ENCODE results near the gene KIAA1958. TPM values are rescaled to one million over a fixed set of nuclear protein-coding genes. Genes with fewer than 3 reads are reported as not detected.

Gene KIAA1958
- total RNA-seq, 2 experiments from 2014 or later, result 9.7 to 13.0 TPM

- peaks cover 37% of the 10 kb centered on the region for H3K4me1 Mint-ChIP-seq
- no peak overlapping the region for H3K4me3 Mint-ChIP-seq
- no peaks in the 10 kb centered on the region for H3K27me3 Mint-ChIP-seq
- intact Hi-C loops (cut with DNase I, micrococcal nuclease), result loop anchor here in 1 of 2 experiments (5.0 kb wide), 3 partner anchors 317 to 1007 kb away; partner anchors contain the start of genes DNAJC25 and ECPAS
- H3K36me3 Mint-ChIP-seq (ENCODE audit: low read depth), result peaks cover 21% of the 10 kb centered on the region
- DNase-seq (no peak), ATAC-seq (no peak)
- CTCF ChIA-PET, result interaction anchor here (2.0 kb wide), 1 partner anchor 19 kb away, joined by 6 read pairs; no protein-coding TSS in a partner anchor
- no peak overlapping the region for H3K27ac Mint-ChIP-seq
- peaks cover 9% of the 10 kb centered on the region for H3K9me3 Mint-ChIP-seq (ENCODE audit: low read depth)
- POLR2A ChIA-PET, result no interaction called here
These were observed 2.5 kb downstream of the KIAA1958 start for GRCh38 chr9:112489039-112489546.

DNA sequence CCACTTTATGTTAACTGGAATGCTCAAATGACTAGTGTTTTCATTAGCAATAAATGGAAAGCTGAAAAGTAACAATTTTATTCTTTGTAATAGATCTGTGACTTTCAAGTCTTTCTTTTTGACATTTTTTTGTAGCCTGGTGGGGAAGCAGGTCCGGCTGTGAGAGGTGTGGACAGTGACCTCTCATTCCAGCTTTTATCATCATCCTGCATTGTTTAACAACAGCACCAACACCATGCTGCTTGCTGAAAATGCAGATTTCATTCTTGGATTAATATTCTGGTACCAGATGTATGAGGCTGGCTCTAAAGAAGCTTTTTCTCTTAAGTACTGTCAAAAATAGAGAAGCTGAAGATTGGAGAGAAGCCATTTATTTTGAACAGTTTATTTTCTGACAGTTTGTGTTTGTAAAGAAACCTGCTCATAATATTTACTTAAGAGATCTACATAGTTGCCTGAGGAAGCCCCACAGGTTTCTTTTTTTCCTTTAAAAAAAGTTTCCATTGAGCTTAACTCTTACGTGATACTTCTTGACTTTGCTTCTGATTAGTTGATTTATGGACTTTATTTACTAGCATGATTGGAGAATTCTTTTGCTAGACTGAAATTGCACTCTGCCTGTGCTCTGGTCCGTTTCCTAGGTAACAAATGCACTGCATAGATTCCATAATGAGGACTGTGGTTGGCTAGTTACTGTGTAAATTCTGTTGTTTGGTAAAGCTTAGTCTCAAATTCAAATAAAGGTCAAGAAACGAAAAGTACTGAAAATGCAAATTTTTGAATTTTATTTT, 3.4 kb downstream of the KIAA1958 start:
- Mint-ChIP-seq H3K4me1 (peaks cover 36% of the 10 kb centered on the region), H3K27ac (no peak overlapping the region), H3K27me3 (no peaks in the 10 kb centered on the region), H3K36me3 (ENCODE audit: low read depth) (peaks cover 29% of the 10 kb centered on the region), H3K4me3 (no peak overlapping the region), H3K9me3 (ENCODE audit: low read depth) (peaks cover 17% of the 10 kb centered on the region)
- ChIA-PET CTCF (interaction anchor here (1.1 to 2.0 kb wide), 3 partner anchors 10 to 47 kb away, joined by 3 to 6 read pairs (median 3); no protein-coding TSS in a partner anchor), POLR2A (no interaction called here)
- intact Hi-C loops (cut with DNase I, micrococcal nuclease), result loop anchor here in 1 of 2 experiments (5.0 kb wide), 3 partner anchors 318 to 1008 kb away; partner anchors contain the start of genes DNAJC25 and ECPAS
- ATAC-seq, result no peak
- DNase-seq, result no peak

GRCh38 chr9:112493393-112494137, 6.9 kb downstream of the KIAA1958 start:
- POLR2A ChIA-PET, result no interaction called here
- intact Hi-C loops (cut with DNase I, micrococcal nuclease), result no loop called here
- peaks cover 31% of the 10 kb centered on the region for H3K36me3 Mint-ChIP-seq (ENCODE audit: low read depth)
- CTCF ChIA-PET, result no interaction called here
- H3K9me3 Mint-ChIP-seq (ENCODE audit: low read depth), result peaks cover 20% of the 10 kb centered on the region
- peaks cover 25% of the 10 kb centered on the region for H3K4me1 Mint-ChIP-seq
- H3K27ac Mint-ChIP-seq, result no peak overlapping the region
- no peaks in the 10 kb centered on the region for H3K27me3 Mint-ChIP-seq
- DNase-seq (no peak), ATAC-seq (no peak)
- H3K4me3 Mint-ChIP-seq, result no peak overlapping the region

DNA sequence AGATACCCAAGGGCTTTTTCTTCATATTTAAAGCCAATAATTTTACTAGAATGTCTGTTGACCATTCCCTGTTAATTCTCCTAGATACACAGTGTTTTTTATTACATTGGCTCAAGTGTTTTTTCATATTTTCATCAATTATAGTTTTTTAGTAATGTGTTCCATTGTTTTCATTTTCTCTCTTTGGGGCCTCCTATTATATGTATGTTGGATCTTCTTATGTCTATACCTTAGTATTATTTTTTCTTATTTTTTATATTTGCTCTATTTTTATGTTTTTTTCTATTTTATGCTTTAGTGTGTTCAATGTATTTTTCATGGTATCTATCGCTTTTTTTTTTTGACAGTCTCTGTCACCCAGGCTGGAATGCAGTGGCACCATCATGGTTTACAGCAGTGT, 7.5 kb downstream of the KIAA1958 start:
- POLR2A ChIA-PET, result no interaction called here
- CTCF ChIA-PET, result interaction anchor here (0.6 kb wide), 1 partner anchor 221 kb away, joined by 3 read pairs; no protein-coding TSS in a partner anchor
- intact Hi-C loops (cut with DNase I, micrococcal nuclease), result no loop called here
- DNase-seq (no peak), ATAC-seq (no peak)
- H3K36me3 Mint-ChIP-seq (ENCODE audit: low read depth), result peaks cover 31% of the 10 kb centered on the region
- H3K4me1 Mint-ChIP-seq, result peaks cover 21% of the 10 kb centered on the region
- H3K27me3 Mint-ChIP-seq, result no peaks in the 10 kb centered on the region
- no peak overlapping the region for H3K27ac Mint-ChIP-seq
- no peak overlapping the region for H3K4me3 Mint-ChIP-seq
- peaks cover 20% of the 10 kb centered on the region for H3K9me3 Mint-ChIP-seq (ENCODE audit: low read depth)

DNA sequence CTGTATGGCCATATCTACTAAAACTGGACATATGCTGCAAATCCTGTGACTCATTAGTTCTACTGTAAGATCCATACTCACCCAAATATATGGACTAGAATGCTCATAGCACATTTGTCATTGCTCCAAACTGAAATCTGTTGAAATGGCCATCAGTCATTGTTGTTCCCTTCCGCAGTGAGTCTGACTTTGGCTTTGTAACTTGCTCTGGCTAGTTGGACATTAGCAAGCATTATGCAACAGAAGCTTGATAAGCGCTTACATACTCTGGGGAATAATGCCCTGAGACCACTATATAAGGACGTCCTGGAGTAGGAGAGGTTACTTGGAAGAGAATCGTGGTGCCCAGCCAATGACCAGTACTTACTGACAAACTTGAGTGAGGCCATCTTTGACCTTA, 9.0 kb downstream of the KIAA1958 start:
- intact Hi-C loops (cut with DNase I, micrococcal nuclease), result no loop called here
- CTCF ChIA-PET, result interaction anchor here (0.7 to 1.5 kb wide), 2 partner anchors 10 to 188 kb away, joined by 3 read pairs; no protein-coding TSS in a partner anchor
- Mint-ChIP-seq H3K4me1 (peaks cover 10% of the 10 kb centered on the region), H3K4me3 (no peak overlapping the region), H3K36me3 (ENCODE audit: low read depth) (peaks cover 31% of the 10 kb centered on the region), H3K27ac (no peak overlapping the region), H3K9me3 (ENCODE audit: low read depth) (peaks cover 20% of the 10 kb centered on the region), H3K27me3 (no peaks in the 10 kb centered on the region)
- ATAC-seq, result no peak
- DNase-seq, result no peak
- POLR2A ChIA-PET, result no interaction called here

DNA sequence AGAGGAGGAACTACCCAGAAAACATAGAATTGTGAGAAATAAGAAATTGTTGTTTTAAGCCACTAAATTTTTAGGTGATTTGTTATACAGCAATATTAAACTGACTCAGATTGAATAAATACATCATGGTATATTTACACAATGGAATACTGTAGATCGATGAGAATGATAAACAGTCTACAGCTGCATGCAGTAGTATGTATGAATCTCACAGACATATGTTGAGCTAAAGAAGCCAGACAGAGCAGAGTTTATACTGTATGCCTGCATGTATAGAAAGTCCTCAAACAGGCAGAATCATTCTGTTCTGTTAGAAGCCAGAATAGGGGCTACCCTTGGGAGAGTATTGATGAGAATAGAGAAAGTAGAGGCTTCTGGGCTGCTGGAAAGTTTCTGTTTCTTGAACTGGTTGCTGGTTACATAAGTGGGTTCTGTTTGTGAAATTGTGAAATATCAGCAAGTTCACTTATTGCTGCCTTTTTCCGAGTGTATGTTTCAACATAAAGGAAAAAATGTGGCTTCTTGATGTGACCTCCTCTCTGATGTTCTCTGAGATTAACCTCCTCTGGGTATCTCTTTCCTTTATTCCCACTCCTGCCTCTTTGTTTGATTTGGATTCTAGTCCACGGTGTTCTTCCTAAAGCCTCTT, 9.6 kb downstream of the KIAA1958 start:
- DNase-seq (no peak), ATAC-seq (no peak)
- H3K4me1 Mint-ChIP-seq, result peaks cover 5% of the 10 kb centered on the region
- no peak overlapping the region for H3K4me3 Mint-ChIP-seq
- peaks cover 31% of the 10 kb centered on the region for H3K36me3 Mint-ChIP-seq (ENCODE audit: low read depth)
- intact Hi-C loops (cut with DNase I, micrococcal nuclease), result no loop called here
- H3K9me3 Mint-ChIP-seq (ENCODE audit: low read depth), result peaks cover 20% of the 10 kb centered on the region
- no peaks in the 10 kb centered on the region for H3K27me3 Mint-ChIP-seq
- no peak overlapping the region for H3K27ac Mint-ChIP-seq
- ChIA-PET CTCF (interaction anchor here (0.9 to 1.5 kb wide), 2 partner anchors 9 to 297 kb away, joined by 3 read pairs; no protein-coding TSS in a partner anchor), POLR2A (no interaction called here)

DNA sequence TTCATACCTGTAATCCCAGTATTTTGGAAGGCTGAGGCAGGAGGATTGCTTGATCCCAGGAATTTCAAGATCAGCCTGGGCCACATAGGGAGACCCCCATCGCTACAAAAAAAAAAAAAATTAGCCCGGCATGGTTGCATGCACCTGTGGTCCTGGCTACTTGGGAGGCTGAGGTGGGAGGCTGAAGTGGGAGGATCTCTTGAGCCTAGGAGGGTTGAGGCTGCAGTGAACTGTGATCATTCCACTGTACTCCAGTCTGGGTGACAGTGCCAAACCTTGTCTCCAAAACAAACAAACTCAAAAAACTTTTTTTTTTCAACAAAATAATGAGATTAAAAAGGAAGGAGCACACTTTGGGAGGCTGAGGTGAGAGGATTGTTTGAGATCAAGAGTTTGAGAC, 14.2 kb downstream of the KIAA1958 start:
- CTCF ChIA-PET, result no interaction called here
- Mint-ChIP-seq H3K27ac (no peak overlapping the region), H3K27me3 (no peaks in the 10 kb centered on the region), H3K36me3 (ENCODE audit: low read depth) (no peaks in the 10 kb centered on the region), H3K4me1 (peaks cover 5% of the 10 kb centered on the region), H3K9me3 (ENCODE audit: low read depth) (no peaks in the 10 kb centered on the region), H3K4me3 (no peak overlapping the region)
- no peak for DNase-seq
- intact Hi-C loops (cut with DNase I, micrococcal nuclease), result no loop called here
- POLR2A ChIA-PET, result no interaction called here
- no peak for ATAC-seq

DNA sequence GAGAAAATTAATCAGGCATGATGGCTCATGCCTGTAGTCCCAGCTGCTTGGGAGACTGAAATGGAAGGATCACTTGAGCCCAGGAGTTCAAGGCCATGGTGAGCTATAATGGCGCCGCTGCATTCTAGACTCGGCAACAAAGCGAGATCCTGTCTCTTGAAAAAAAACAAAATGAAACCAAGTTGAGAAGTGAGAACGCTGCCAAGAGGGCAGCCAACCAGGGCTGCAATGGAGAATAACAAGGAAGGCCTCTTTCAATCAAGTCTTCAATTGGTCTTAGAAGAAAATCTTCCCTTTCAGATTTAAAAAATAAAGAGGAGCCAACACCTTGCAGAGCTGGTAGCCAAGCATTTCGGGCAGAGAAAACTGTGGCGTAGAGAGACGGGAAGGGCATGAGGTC, 14.7 kb downstream of the KIAA1958 start:
- Mint-ChIP-seq H3K27me3 (no peaks in the 10 kb centered on the region), H3K4me1 (peaks cover 5% of the 10 kb centered on the region), H3K4me3 (no peak overlapping the region), H3K9me3 (ENCODE audit: low read depth) (no peaks in the 10 kb centered on the region), H3K27ac (no peak overlapping the region), H3K36me3 (ENCODE audit: low read depth) (no peaks in the 10 kb centered on the region)
- no peak for DNase-seq
- ChIA-PET CTCF (no interaction called here), POLR2A (no interaction called here)
- no peak for ATAC-seq
- intact Hi-C loops (cut with DNase I, micrococcal nuclease), result no loop called here

DNA sequence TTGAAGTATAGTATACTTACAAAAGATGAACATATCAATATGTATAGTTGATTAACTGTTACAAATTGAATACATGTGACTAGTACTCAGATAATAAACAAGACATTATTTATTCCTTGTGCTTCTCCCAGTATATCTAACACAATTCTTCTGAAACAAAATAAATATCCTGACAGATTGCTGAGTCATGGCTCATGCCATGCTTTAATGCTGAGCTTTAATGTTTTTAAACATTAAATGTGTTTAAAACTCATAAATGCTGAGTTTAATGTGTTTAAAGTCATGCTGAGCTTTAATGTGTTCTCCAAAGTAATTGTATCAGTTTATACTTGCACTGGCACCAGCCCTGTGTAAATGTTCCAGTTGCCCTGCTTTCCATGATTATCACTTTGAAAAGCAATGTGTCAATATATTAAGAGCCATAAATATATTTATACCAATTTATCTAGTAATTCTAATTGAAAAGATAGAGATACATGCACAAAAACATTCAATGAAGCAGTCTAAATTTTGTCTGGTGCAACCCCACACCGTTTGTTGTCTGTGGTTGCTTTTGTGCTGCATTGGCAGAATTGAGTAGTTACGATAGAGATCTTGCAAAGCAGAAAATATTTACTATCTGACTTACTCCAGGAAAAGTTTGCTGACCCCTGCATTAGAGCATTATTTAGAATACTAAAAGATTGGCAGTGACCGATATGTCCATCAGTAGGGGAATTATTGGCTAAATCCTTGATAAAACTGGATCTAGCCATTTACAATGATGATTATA, 15.7 kb downstream of the KIAA1958 start:
- no peaks in the 10 kb centered on the region for H3K36me3 Mint-ChIP-seq (ENCODE audit: low read depth)
- ChIA-PET CTCF (no interaction called here), POLR2A (interaction anchor here (0.7 kb wide), 1 partner anchor 243 kb away, joined by 3 read pairs; no protein-coding TSS in a partner anchor)
- no peak for ATAC-seq
- no peaks in the 10 kb centered on the region for H3K9me3 Mint-ChIP-seq (ENCODE audit: low read depth)
- H3K27ac Mint-ChIP-seq, result no peak overlapping the region
- H3K27me3 Mint-ChIP-seq, result no peaks in the 10 kb centered on the region
- intact Hi-C loops (cut with DNase I, micrococcal nuclease), result no loop called here
- H3K4me3 Mint-ChIP-seq, result no peak overlapping the region
- no peaks in the 10 kb centered on the region for H3K4me1 Mint-ChIP-seq
- no peak for DNase-seq

DNA sequence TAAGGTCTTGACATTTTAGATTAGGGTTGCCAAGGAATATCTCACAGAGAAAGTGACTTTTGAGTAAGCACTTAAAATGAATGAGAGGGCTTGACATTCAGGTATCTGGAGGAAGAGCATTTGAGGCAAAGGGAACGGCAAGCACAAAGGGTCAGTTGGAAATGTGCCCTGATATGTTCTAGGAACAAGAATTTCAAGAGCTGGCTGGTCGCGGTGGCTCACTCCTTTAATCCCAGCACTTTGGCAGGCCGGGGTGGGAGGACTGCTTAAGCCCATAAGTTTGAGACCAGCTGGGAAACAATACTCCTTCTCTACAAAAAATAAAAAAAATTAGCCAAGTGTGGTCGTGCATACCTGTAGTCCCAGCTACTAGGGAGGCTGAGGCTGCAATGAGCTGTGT, 16.5 kb downstream of the KIAA1958 start:
- intact Hi-C loops (cut with DNase I, micrococcal nuclease), result no loop called here
- Mint-ChIP-seq H3K4me1 (no peaks in the 10 kb centered on the region), H3K36me3 (ENCODE audit: low read depth) (no peaks in the 10 kb centered on the region), H3K4me3 (no peak overlapping the region), H3K27me3 (no peaks in the 10 kb centered on the region), H3K27ac (no peak overlapping the region), H3K9me3 (ENCODE audit: low read depth) (no peaks in the 10 kb centered on the region)
- ChIA-PET POLR2A (no interaction called here), CTCF (interaction anchor here (0.7 kb wide), 1 partner anchor 763 kb away, joined by 3 read pairs; no protein-coding TSS in a partner anchor)
- ATAC-seq (no peak), DNase-seq (no peak)

DNA sequence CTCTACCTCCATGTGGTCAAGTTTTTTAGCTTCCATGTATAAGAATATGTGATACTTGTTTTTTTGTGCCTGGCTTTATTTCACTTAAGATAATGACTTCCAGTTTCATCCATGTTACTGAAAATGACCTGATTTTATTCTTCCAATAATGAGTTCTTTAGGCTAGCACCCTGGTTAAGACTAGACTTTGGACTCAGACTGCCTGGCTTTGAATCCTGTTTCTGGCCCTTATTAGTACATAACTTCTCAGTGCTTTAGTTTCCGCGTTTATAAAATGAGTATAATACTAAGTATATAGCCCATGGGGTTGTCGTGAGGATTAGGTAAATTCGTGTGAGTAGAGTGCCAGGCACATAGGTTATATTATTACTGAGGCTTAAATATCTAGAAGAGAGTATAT, 18.5 kb downstream of the KIAA1958 start:
- Mint-ChIP-seq H3K9me3 (ENCODE audit: low read depth) (no peaks in the 10 kb centered on the region), H3K27ac (no peak overlapping the region), H3K4me3 (no peak overlapping the region), H3K36me3 (ENCODE audit: low read depth) (no peaks in the 10 kb centered on the region), H3K27me3 (no peaks in the 10 kb centered on the region), H3K4me1 (no peaks in the 10 kb centered on the region)
- DNase-seq (no peak), ATAC-seq (no peak)
- CTCF ChIA-PET, result interaction anchor here (1.1 kb wide), 1 partner anchor 9 kb away, joined by 3 read pairs; no protein-coding TSS in a partner anchor
- POLR2A ChIA-PET, result no interaction called here
- intact Hi-C loops (cut with DNase I, micrococcal nuclease), result no loop called here

Measured in activated CD4-positive, alpha-beta T cell treated with anti-CD3 and anti-CD28 coated beads for 36 hours (primary cell).